Measurements from ENCODE around the gene LNX1.
"Not testable (repeated sequence)": the region's sequence is repeated elsewhere in the genome, so short reads cannot be mapped to it uniquely, and the experiment has no call there.

The LNX1 gene

GRCh38 chr4:53490965-53491622 lies 100.2 kb downstream of the LNX1 start:
- no peak for DNase-seq

GRCh38 chr4:53490161-53490956 lies 100.9 kb downstream of the LNX1 start:
- no peak for DNase-seq

- DNase-seq: no peak
Observed at GRCh38 chr4:53489279-53489889, 101.9 kb downstream of the LNX1 start.

- DNase-seq: no peak
Observed at GRCh38 chr4:53487766-53488165, 103.5 kb downstream of the LNX1 start.

- DNase-seq: no peak
Observed at GRCh38 chr4:53485658-53486040, 105.6 kb downstream of the LNX1 start.

GRCh38 chr4:53484911-53485657 lies 106.2 kb downstream of the LNX1 start:
- no peak for DNase-seq

GRCh38 chr4:53483250-53483649 lies 108.0 kb downstream of the LNX1 start:
- DNase-seq: no peak

GRCh38 chr4:53481586-53481985 lies 109.7 kb downstream of the LNX1 start:
- DNase-seq: no peak

GRCh38 chr4:53480909-53481308 lies 110.4 kb downstream of the LNX1 start:
- DNase-seq: no peak

GRCh38 chr4:53479736-53480525 lies 111.4 kb downstream of the LNX1 start:
- no peak for DNase-seq

- no peak for DNase-seq
Observed at GRCh38 chr4:53478671-53479456, 112.4 kb downstream of the LNX1 start.

GRCh38 chr4:53477636-53478035 lies 113.7 kb downstream of the LNX1 start:
- DNase-seq: no peak

- DNase-seq: no peak
Observed at GRCh38 chr4:53477038-53477565, 114.2 kb downstream of the LNX1 start.

GRCh38 chr4:53476232-53477037 lies 114.9 kb downstream of the LNX1 start:
- DNase-seq: no peak

GRCh38 chr4:53466576-53466975 lies 124.7 kb downstream of the LNX1 start:
- DNase-seq: not testable (repeated sequence)

- no peak for DNase-seq
Observed at GRCh38 chr4:53465891-53466290, 125.4 kb downstream of the LNX1 start.

- DNase-seq: no peak
Observed at GRCh38 chr4:53465281-53465680, 126.0 kb downstream of the LNX1 start.

- DNase-seq: no peak
Observed at GRCh38 chr4:53463340-53463739, 127.9 kb downstream of the LNX1 start.

GRCh38 chr4:53461244-53461643 lies 130.0 kb downstream of the LNX1 start:
- no peak for DNase-seq

- no peak for DNase-seq
Observed at GRCh38 chr4:53459548-53459947, 131.7 kb downstream of the LNX1 start.

- DNase-seq: no peak
Observed at GRCh38 chr4:53456178-53456577, 135.1 kb downstream of the LNX1 start.
